Right forelimb (tissue), 1 donor: ENCODE results near the gene IL6R.
"Not testable (repeated sequence)": the region's sequence is repeated elsewhere in the genome, so short reads cannot be mapped to it uniquely, and the experiment has no call there.

ENCODE experiments used
- DNase-seq: peaks from one replicate; pipeline ENCODE4 v3.0.0-alpha.2; 2018

The IL6R gene

DNA sequence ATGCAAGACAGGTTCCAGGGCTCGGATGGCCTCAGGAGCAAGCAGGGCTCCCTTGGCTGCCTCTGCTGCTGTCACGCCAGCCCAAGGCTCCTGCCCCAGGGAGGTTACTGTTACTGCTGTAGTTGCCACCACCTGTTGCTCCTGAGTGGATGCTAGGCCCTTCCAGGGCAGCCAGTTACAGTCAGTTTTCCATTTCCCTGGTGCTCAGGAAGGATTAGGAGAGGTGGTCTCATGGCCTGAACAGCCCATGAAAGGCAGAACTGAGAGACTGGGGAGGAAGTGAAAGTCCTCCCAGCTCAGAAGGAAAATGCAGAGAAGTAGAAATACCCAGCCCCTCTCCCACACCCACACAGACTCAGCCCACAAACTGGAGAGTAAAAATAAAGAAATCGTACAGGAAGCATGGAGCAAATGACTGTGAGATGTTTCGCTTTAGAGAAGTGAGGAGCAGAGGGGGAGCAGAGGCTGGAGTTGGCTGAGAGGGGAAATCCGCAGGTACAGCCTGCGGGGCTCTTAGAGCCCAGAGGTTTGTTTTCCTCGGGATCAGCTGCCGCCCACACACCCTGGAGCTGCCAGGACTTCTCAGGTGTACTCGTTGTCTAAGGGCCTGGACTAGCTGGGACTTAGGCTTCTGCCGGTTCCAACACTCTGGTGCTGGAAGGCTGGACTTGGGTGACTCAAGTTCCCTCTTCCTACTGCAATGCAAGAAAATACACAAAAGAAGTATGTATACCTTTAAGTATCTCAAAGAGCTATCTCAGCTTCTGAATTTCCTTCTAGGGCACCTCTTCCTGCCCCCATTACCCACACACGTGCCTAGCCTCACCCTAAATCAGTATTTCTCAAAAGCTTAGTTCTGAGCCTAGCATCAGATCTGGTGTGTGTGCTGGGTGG is 2.3 kb downstream of the IL6R start:
- DNase-seq = no peak

DNA sequence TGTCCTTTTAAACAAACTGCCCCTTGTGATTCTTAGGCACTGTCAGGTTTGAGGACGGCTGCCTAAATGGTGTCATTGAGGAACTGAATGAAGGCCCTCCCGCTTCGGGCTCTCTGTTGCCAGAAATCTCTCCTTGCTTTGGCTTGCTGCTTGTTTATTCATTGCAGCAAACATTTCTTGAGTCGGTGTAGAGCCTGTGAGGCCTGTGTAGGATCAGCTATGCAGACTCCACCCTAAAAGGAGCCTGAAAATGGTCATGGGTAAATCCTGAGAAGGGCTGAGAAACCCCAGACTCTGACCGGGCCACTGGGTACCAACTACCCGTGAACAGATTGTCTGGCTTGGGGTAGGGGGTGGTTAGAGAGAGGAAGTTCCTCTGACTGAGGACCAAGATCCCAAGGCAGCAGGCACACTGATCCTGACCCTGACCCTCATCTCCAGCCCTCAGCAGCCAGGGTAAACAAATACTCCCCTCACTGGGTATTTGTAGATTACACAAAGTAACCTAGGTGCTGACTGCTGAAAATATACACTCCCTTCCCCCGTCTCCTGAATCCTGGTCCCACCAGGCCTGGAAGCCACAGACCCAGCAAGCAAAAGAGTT is 3.1 kb downstream of the IL6R start:
- DNase-seq = no peak

DNA sequence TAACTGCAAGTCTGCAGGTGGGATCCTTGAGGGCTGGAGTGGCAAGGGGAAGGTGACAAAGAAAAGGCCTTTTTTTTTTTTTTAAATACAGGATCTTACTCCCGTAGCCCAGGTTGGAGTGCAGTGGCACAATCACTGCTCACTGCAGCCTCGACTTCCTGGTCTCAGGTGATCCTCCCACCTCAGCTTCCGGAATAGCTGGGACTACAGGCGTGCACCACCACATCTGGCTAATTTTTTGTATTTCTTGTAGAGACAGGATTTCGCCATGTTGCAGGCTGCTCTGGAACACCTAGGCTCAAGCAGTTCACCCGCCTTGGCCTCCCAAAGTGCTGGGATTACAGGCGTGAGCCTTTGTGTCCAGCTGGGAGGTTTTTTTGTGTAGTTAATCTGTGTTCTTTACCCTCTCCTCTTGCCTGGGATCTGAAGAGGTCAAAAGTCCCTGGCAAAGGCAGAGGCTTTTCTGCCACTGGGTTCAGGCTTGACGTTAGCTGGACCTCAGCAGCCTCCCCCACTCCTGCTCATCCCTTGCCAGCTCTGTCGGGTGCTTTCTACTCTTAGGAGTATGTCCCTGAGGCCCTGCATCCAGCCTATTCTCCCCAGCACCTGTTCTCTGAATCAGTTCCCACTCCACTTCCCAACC is 5.2 kb downstream of the IL6R start:
- DNase-seq = no peak

DNA sequence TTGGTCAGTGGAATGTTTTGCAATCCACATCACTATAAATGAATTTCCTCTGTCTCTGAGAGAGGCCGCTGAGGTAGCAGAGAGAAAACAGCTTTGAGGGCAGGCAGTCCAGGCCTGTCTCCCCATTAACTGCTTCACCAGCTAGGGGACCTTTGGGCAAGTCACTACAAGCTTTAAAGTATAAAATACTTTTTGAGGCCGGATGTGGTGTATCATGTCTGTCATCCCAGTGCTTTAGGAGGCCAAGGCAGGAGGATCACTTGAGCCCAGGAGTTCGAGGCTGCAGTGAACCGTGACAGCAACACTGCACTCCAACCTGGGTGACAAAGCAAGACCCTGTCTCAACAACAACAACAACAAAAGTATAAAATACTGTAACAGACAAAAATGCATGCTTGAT is 6.4 kb downstream of the IL6R start:
- DNase-seq = no peak

DNA sequence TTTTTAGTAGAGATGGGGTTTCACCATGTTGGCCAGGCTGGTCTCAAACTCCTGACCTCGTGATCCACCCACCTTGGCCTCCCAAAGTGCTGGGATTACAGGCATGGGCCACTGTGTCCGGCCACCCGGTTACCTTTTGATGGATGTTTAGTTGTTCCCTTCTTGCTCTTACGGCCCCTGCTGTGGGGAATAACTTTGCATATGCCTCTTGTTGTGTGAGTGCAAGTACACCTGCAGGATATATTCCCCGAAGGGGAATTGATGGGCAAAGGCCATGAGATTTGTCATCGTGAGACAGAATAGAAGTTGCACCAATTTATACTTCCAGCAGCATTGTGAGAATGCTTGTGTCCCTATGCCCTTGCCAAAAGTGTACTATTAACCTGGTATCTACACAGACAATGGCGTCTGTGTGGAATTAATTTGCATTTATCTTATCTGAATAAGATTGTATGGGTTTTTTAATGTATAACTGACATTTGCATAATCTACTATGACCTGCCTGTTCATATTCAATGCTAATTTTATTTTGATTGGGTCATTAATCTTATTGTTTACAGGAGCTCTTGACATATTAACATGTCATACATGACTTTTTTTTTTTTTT is 8.1 kb downstream of the IL6R start:
- DNase-seq = no peak

DNA sequence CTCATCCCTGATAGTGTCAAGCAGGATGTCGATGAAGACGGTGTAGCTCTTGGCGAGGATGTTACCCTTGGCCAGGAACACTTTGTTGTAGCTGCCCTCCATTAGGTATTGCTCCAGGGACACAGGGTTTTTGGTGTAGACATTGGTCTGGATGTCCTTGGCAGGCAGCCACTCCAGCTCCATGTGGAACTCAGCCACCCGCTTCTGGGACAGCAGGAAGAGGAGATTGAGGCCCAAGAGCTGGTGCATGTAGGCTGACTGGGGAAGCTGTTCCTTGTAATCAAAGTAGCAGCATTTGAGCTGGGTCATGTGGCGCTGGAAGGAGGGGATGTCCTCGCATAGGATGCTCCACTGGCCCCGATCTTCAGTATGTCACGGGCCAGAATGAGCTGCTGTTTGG is 9.5 kb downstream of the IL6R start:
- DNase-seq = no peak

DNA sequence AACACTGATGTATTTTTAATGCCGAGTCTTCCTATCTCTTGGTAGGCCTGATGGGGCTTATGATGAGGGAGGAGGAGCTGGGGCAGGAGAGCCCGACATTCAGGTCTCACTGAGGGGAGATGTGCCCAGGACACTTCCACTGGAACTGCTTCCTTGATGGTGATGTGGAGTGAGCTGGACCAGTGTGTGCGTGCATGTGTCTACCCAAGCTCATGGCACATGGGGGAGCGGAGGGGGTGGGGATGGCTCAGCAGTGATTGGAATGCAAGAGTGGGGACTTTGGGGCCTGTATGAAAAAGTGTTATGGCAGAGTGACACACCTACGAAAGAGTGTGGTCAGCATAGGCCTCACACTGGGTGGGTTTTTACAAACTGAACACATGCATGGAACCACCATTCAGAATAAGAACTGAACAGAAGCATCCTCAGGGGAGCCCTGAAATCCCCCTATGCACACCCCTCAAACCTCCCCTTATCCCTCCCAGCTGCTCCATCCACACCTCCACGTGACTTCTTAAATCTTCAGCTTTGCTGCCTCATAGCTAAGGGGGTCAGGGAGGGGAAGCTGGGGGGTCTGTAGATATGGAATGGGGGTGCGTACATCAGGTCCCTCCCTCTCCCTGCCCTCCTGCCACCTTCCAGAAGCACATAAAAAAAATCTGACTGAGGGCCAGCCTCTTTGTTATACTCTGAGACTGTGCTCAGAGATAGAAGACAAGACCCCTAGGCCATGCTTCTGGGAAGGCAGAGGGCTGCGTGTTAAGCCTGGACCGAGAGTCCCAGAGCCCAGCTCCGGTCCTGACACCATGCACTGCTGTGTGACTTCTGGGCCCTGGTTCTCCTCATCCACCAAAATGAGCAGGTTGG is 11.6 kb downstream of the IL6R start:
- no peak for DNase-seq

DNA sequence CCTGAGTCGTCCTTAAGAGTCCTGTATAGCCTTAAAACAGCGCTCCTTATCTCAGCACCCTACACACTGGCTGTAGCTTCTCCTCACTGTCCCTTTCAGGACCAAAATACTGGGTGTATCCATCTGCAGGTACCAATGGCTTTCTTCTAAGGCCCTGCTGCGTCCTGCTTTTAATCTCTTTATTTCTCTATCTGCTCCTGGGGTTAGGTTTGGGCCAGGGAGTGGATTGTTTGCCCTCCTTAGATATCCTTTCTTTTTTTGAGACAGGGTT is 12.1 kb downstream of the IL6R start:
- no peak for DNase-seq

DNA sequence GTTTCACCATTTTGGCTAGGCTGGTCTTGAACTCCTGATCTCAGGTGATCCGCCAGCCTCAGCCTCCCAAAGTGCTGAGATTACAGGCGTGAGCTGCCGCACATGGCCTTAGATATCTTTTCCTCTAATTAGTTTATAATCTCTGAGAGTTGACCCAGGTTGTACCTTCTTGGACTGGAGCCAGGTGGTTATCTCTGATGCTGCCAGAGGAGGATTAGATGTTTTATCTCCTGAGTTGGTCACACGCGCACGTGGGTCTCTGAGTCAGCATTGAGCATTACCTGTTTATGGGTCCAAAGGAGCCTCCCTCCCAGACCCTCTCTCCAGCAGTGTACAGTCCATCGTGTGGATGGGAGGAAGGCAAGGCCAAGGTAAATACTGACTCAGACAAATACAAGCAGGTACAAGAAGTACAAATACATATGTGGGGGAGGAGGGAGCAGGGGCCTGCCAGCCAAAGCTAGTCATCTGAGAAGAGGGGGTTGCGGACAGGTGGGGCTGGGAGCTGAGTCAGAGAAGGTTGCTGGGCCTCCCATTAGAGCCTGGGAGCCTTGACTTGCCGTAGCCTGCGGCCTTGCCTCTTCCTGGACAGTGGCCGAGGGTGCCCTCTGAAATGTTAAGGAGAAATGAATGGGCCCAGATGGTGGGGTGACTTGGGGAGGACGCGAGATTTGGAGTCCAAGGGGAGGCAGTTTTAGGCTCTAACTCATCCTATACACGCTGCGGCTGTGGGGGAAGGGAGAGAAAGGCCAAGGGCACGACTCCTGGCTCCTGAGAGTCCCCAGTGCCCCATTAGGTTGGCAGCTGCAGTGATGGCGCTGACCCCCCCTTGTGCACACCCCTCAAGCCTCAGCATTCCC is 13.1 kb downstream of the IL6R start:
- no peak for DNase-seq

DNA sequence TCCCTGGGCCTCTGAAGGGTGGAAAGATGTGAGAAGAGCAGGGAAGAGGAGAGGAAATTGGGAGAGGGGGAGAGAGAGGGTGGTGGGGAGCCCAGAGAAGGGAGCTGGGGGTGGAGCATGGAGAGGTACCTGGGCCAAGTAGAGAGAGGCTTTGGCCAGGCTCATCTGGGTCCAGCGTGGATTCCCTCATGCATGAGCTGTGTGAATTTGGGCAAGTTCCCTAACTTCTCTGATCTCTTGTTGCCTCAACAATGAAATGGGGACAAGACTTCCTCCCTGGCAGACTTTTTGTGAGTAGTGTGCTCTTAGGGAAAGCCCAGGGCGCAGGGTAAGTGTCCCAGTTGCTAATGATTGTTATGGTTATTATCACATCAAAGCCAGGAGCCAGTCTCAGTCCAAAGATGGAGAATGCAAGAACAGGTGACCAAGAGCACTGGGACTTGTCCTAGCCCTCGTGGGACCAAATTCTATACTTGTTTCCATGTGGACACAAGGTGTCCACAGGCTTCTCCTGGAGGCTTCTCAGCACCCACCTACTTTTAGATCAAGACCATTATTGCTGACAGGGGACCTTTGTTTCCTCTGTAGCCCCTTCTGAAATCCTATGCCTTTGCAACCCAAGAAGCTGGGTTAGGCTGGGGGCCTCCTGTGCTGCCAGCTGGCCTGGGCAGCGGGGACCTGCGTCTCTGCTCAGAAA is 13.9 kb downstream of the IL6R start:
- no peak for DNase-seq

DNA sequence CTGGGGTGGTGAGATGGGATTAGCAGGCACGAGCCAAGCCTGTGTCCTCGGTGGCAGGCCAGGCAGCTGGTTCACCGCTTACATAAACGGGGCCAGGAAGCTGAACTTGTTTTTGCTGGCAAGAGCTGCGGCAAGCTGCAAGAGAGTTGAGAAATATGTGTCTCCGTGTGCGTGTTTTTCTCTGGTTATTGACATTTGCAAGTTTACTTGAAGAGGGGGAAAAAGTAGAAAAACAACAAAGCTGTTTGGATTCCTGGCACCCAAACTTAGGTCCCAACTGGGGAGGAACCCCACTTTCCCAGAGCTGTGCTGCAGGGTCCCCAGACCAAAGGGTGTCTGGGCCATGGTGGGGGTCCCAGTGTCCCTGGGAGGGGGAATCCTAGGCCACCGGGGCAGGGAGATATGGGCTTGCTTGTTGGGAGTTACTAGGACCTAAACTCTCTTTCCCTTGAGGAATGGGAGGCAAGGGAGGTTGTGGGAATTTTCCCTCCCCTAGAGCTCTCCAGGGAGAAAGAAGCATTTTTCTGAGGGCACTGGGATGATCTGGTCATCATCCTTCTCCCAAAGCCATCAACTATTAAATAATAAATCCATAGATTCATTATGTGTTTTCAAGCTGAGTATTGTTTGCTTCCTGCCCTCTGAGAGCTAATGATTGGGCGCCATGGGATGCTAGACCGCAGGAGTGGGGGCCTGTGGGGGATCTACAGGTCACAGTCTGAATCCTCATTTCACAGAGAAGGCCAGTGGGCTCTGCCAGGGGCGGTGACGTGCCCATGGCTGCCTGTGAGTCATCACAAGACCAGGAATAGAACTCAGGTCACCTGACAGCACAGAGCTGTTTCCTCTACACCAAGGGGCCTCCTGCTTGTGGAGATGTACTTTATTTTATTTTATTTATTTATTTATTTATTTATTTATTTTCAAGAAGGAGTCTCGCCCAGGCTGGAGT is 14.8 kb downstream of the IL6R start:
- peak; percentile 75 for DNase-seq

DNA sequence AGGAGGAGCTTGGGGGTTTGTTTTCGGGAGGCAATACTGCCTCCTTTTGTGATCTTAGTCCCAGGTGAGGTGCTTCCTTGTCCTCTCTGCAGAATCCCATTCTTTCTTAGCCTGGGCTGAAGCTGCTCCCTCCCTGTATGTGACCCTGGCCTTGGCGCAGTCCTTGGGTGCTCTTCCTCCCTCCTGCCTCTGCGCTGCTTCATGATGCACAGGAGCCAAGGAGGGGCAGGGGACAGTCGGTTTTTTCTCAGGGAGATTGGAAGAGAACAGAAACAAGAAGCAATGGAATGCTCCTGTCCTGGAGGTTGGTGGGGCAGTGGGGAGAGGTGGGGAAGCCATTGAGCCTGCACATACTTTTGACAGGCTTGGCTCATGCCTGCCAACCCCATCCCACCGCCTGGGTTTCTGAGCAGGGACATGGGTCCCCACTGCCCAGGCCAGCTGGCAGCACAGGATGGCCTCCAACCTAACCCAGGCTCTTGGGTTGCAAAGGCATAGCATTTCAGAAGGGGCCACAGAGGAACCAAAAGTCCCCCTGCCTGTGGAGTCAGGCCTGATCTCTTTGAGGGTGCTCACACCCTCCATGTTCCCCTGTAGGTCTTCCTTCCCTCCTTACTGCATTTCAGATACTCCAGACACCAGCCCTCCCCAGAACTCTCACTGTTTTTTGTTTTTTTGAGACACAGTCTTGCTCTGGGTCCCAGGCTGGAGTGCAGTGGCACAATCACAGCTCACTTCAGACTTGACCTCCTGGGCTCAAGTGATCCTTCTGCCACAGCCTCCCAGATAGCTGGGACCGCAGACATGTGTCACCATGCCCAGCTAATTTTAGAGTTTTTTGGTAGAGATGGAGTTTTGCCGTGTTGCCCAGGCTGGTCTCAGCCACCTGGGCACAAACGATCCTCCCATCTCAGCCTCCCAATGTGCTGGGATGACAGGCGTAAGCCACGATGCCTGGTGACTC is 16.1 kb downstream of the IL6R start:
- DNase-seq = no peak

DNA sequence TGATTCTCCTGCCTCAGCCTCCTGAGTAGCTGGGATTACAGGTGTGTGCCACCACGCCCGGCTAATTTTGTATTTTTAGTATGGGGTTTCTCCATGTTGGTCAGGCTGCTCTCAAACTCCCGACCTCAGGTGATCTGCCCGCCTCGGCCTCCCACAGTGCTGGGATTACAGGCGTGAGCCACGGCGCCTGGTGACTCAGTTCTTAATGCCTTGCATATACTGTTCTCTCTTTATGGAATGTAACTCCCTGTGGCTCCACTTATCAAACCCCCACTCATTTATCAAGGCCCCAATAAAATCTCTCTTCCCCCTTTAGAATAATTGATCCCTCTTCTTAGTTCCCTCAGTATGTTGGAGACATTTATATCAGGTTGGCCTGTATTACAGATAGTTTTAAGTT is 16.9 kb downstream of the IL6R start:
- DNase-seq = not testable (repeated sequence)

DNA sequence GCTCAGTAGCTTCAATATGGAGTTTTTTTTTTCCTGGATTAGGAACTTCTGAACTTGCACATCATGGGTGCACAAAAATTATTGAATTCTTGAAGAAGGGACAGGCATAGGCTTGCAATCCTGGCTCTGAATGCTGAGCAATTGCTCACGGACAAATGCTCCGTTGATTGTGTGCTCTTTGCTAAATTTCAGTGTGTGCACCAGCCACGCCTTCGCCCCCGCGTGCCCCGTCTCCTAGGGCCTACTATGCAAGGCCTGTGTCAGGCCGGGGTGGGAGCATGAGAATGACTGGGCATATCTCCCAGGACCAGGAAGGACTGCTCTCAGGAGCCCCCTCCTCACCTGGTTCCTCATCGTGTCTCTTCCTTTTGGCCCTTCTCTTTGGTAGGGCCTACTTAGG is 17.4 kb downstream of the IL6R start:
- DNase-seq = no peak

DNA sequence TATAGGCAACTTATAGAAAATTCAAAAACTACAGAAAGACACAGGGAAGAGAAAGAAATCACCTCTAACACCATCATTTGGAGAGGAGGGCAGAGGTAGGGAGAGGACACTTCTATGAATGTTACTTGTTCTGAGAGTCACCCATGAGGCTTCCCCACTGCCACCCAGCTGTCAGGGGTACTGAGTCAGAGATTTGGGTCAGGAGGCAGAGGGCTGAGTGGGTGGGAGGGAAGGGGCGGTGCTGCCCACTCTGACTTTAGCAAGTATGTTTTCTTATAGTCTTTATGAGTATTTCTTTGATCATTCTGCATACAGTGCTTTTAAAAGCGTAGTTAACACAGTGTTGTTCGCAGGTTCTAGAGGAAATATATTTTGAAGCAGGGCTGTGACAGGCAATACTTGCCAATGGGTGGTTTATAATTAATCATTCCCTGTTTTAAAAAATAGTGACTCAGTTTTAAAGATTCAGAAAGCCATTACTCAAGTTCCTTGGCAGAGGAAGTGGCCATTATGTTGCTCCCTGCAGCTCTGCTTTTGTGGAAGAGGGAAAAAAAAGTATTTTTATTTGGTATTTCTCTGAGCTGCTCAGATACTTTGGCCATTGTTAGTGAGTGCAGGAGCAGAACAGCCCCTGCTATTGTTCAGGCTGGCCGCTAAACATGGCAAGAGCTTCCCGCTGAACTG is 18.3 kb downstream of the IL6R start:
- no peak for DNase-seq

DNA sequence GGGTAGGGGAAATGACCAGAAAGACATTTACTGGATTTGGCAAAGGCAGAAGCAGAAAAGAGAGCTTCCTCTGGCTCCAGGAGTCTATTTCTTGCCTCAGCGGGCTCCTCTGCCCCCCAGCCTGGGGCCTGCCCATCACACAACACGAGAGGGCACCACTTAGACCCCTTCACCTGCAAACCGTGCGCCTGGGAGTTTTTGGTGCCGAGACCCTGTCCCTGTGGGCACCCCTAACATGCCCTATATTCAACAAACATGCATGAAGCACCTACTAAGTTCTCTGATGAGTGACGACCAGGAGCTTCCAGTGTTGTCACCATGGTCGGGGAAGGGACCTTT is 18.8 kb downstream of the IL6R start:
- DNase-seq = no peak

DNA sequence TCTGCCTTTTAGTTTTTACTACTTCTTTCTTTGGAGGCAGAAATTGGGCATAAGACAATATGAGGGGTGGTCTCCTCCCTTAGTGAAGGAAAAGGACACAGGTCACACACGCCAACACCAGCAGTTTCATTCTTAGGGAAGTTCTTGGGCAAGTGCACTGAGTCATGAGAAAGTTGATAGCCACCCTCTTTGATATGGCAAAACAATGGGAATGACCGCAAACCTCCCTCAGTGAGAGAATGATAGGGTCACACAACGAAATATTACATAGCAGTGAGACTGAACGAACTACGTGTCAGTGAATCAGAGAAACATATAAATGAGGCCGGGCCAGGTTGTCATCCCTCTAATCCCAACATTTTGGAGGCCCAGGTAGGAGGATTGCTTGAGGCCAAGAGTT is 20.0 kb downstream of the IL6R start:
- no peak for DNase-seq
